Fibroblast of lung (primary cell): ENCODE results near the gene B4GALT2.

Experiments
- CTCF ChIP-seq, 2 donors: IDR thresholded peaks in 1 of 2; conservative IDR thresholded peaks in 1 of 2; 1 replicate in 1 of 2; 2 replicates in 1 of 2; pipeline ENCODE4 v1.5.1; 2011 to 2012; ENCODE audit warnings: low read length in 2 of 2, control low read depth in 1 of 2, inconsistent platforms in 1 of 2, low read depth in 1 of 2, mild to moderate bottlenecking in 1 of 2
- EZH2 ChIP-seq: IDR thresholded peaks from 2 replicates; pipeline ENCODE4 v1.5.1; 2012; ENCODE audit warnings: low read length, control low read depth, mild to moderate bottlenecking; ENCODE audit errors: missing control alignments

- TF ChIP-seq CTCF (conservative IDR thresholded peaks at IDR 0.05 in 1 of 2, IDR thresholded peaks at IDR 0.05 in 1 of 2; ENCODE audit: low read depth in 1 of 2, low read length in 2 of 2), result no peak
- no peak for TF ChIP-seq EZH2
Measured at GRCh38 chr1:43931711-43932660, 47.0 kb upstream of the B4GALT2 start.
